HG03025 (cell line): Measurements from ENCODE around the gene MRS2.
"Not testable (repeated sequence)": the region's sequence is repeated elsewhere in the genome, so short reads cannot be mapped to it uniquely, and the experiment has no call there.

ENCODE experiments used
- ATAC-seq: cut with Tn5 transposase; IDR thresholded peaks from one replicate; pipeline ENCODE4 v1.9.1; 2021; ENCODE audit warnings: mild to moderate bottlenecking, moderate library complexity; ENCODE audit not compliant: unreplicated experiment, low FRiP score

The MRS2 gene

GRCh38 chr6:24402697-24403500, at the start of gene MRS2:
TSS of gene MRS2 (plus strand) at chr6:24402936. CDS start at chr6:24403047, 111 bp downstream.
- peak; percentile 98 for ATAC-seq

GRCh38 chr6:24353861-24354260, 48.9 kb upstream of the MRS2 start:
- no peak for ATAC-seq

GRCh38 chr6:24355393-24355792, 47.3 kb upstream of the MRS2 start:
- no peak for ATAC-seq

- no peak for ATAC-seq
Measured at GRCh38 chr6:24356310-24356973, 46.3 kb upstream of the MRS2 start.

GRCh38 chr6:24357336-24358218, 45.2 kb upstream of the MRS2 start, which contains the start of gene DCDC2:
TSS of gene DCDC2 (minus strand) at chr6:24358059. CDS start at chr6:24357750, 309 bp downstream.
- no peak for ATAC-seq

- no peak for ATAC-seq
Measured at GRCh38 chr6:24358219-24358821, 44.4 kb upstream of the MRS2 start.

- peak; percentile 86 for ATAC-seq
Measured at GRCh38 chr6:24359640-24360454, 42.9 kb upstream of the MRS2 start.

- ATAC-seq: not testable (repeated sequence)
Measured at GRCh38 chr6:24362363-24362762, 40.4 kb upstream of the MRS2 start.

- not testable (repeated sequence) for ATAC-seq
Measured at GRCh38 chr6:24365103-24365633, 37.6 kb upstream of the MRS2 start.

GRCh38 chr6:24374612-24375011, 28.1 kb upstream of the MRS2 start:
- ATAC-seq: no peak

- no peak for ATAC-seq
Measured at GRCh38 chr6:24376871-24377270, 25.9 kb upstream of the MRS2 start.

GRCh38 chr6:24378473-24379097, 24.2 kb upstream of the MRS2 start:
- no peak for ATAC-seq

- ATAC-seq: no peak
Measured at GRCh38 chr6:24381476-24382219, 21.1 kb upstream of the MRS2 start.

GRCh38 chr6:24382220-24382540, 20.6 kb upstream of the MRS2 start:
- ATAC-seq: no peak

GRCh38 chr6:24382891-24383494, 19.7 kb upstream of the MRS2 start:
- ATAC-seq: not testable (repeated sequence)

GRCh38 chr6:24384369-24385130, 18.2 kb upstream of the MRS2 start:
- not testable (repeated sequence) for ATAC-seq
